GM12878 (cell line): Measurements from ENCODE around the gene ANO1. TPM values are rescaled to one million over a fixed set of nuclear protein-coding genes. Genes with fewer than 3 reads are reported as not detected.

ENCODE experiments used
- ATAC-seq: fragments of 200-7000 bp; cut with Tn5 transposase; 3 replicates; pipeline ENCODE4 v1.9.1; 2020; ENCODE audit warnings: mild to moderate bottlenecking, moderate library complexity
- BruUV-seq: library from RNA; stranded (reverse); fragments of 400-500 nt; replicated peaks from 2 replicates; lab custom pipeline; 2021; lab: Mats Ljungman, UMichigan
- CTCF ChIA-PET: fragments of 300-600 bp; sonication (Branson Sonifier 250); formaldehyde crosslinking; extraction: SDS; loops from one replicate; lab custom pipeline; 2021; ENCODE audit warnings: inconsistent platforms; lab: Yijun Ruan, JAX
- POLR2A ChIA-PET: fragments of 350-600 bp; formaldehyde crosslinking; extraction: SDS; loops from one replicate; lab custom pipeline; 2021; ENCODE audit warnings: inconsistent platforms; lab: Charles Lee
- RAD21 ChIA-PET: fragments of 300-600 bp; sonication (Branson Sonifier 250); formaldehyde crosslinking; loops from one replicate; lab custom pipeline; 2023; ENCODE audit warnings: antibody characterized with exemption; ENCODE audit not compliant: unreplicated experiment; lab: Charles Lee
- SMC1A ChIA-PET: fragments of 300-600 bp; sonication (Branson Sonifier 250); formaldehyde crosslinking; loops from one replicate; lab custom pipeline; 2023; ENCODE audit not compliant: unreplicated experiment, uncharacterized antibody; lab: Charles Lee
- DNase-seq: peaks from one replicate; pipeline ENCODE4 v3.0.0-alpha.2; 2011; ENCODE audit warnings: low read depth, low spot score
- FAIRE-seq: peaks from 3 replicates; lab custom pipeline; 2011; peaks lifted over from hg19 to GRCh38; lab: Jason Lieb, UNC
- H2AFZ ChIP-seq: 2 replicates; pipeline ENCODE4 v1.6.0; 2011; ENCODE audit warnings: low read depth, low read length, control low read depth; ENCODE audit not compliant: control insufficient read depth
- H3K27ac ChIP-seq: 2 replicates; pipeline ENCODE4 v1.5.1; 2011; ENCODE audit warnings: control low read depth; ENCODE audit not compliant: control insufficient read depth, insufficient read depth
- H3K27me3 ChIP-seq, 2 experiments: replicated peaks in 1 of 2; 2 replicates each; pipeline versions ENCODE4 v1.6.0 to v1.6.1; 2011; ENCODE audit warnings: low read length in 1 of 2; ENCODE audit not compliant: control insufficient read depth in 2 of 2, insufficient read depth in 2 of 2
- H3K36me3 ChIP-seq, 2 experiments: 2 replicates each; pipeline ENCODE4 v1.5.1; 2011; ENCODE audit warnings: low read length in 1 of 2; ENCODE audit not compliant: control insufficient read depth in 2 of 2, insufficient read depth in 2 of 2
- H3K4me1 ChIP-seq: 2 replicates; pipeline ENCODE4 v1.6.1; 2011; ENCODE audit warnings: mild to moderate bottlenecking, low read length, moderate library complexity, mixed read lengths; ENCODE audit not compliant: control insufficient read depth, insufficient read depth
- H3K4me2 ChIP-seq: 2 replicates; pipeline ENCODE4 v1.6.0; 2011; ENCODE audit warnings: control low read depth; ENCODE audit not compliant: control insufficient read depth, insufficient read depth
- H3K4me3 ChIP-seq: fragments of 200-600 bp; sonication (generic); 2 replicates; pipeline ENCODE4 v1.5.1; 2016
- H3K79me2 ChIP-seq: 2 replicates; pipeline ENCODE4 v1.6.0; 2011; ENCODE audit warnings: low read length; ENCODE audit not compliant: control insufficient read depth, insufficient read depth
- H3K9ac ChIP-seq: 2 replicates; pipeline ENCODE4 v1.8.0; 2011; ENCODE audit warnings: low read length, control low read depth, mixed read lengths; ENCODE audit not compliant: control insufficient read depth, insufficient read depth
- H3K9me3 ChIP-seq: replicated peaks from 3 replicates; pipeline ENCODE4 v1.5.1; 2011; ENCODE audit warnings: mild to moderate bottlenecking, low read length; ENCODE audit not compliant: control insufficient read depth, insufficient read depth
- H4K20me1 ChIP-seq: 2 replicates; pipeline ENCODE4 v1.6.0; 2011; ENCODE audit not compliant: control insufficient read depth, insufficient read depth
- CTCF ChIP-seq, 3 experiments: IDR thresholded peaks in 2 of 3; conservative IDR thresholded peaks in 1 of 3; 2 replicates each; pipeline ENCODE4 v1.5.1; 2011; ENCODE audit warnings: low read depth in 3 of 3, low read length in 3 of 3, mild to moderate bottlenecking in 3 of 3, control low read depth in 2 of 3, moderate library complexity in 2 of 3, inconsistent platforms in 1 of 3, mixed read lengths in 1 of 3; ENCODE audit not compliant: control insufficient read depth in 2 of 3, insufficient read depth in 1 of 3; ENCODE audit errors: extremely low read depth in 1 of 3
- NFYA ChIP-seq: IDR thresholded peaks from 2 replicates; pipeline ENCODE4 v1.6.1; 2011; ENCODE audit warnings: low read depth, mild to moderate bottlenecking, low read length, improper control_type of control experiment, borderline replicate concordance
- RAD21 ChIP-seq: IDR thresholded peaks from 2 replicates; pipeline ENCODE4 v1.6.1; 2011; ENCODE audit warnings: mild to moderate bottlenecking, low read depth, low read length, moderate library complexity; ENCODE audit not compliant: insufficient read depth
- SMARCA5 ChIP-seq: fragments of 450-650 bp; IDR thresholded peaks from 2 replicates; pipeline ENCODE4 v1.6.1; 2017; ENCODE audit warnings: mild to moderate bottlenecking
- WGBS: methylation state at CpG from one replicate; pipeline ENCODE4 v1.1.6; 2016; ENCODE audit warnings: low lambda C conversion rate; ENCODE audit not compliant: insufficient replicate concordance, insufficient coverage; ENCODE audit errors: missing lambda C conversion rate; 5-methylcytosine and 5-hydroxymethylcytosine counted together
- in situ Hi-C: fragments of 300-500 bp; cut with MboI; formaldehyde crosslinking; loops from 9 replicates; pipeline ENCODE4 v1.14.3; 2018; ENCODE audit warnings: mixed read lengths
- intact Hi-C: fragments of 100-400 bp; cut with micrococcal nuclease; formaldehyde crosslinking; loops from one replicate; pipeline ENCODE4 v1.14.2; 2022; ENCODE audit not compliant: unreplicated experiment
- polyA plus RNA-seq, 11 experiments: library from polyadenylated mRNA; depleted of rRNA in 4 of 11; unstranded in 6 of 11; stranded (reverse) in 5 of 11; fragments of >200 nt; fragmentation: Nextera tagmentation in 4 of 11; fragmentation: Illumina TruSeq in 1 of 11; extraction: Ambion mirVana in 4 of 11; extraction: Trizol in 1 of 11; gene quantifications; 1 replicate in 1 of 11; 2 replicates in 10 of 11; pipeline versions ENCODE4 v1.2.1 to v1.2.3, GENCODE V29; 2011 to 2016; ENCODE audit warnings: inconsistent platforms in 2 of 11, missing spikeins in 2 of 11, low read depth in 1 of 11
- total RNA-seq, 4 experiments: library from RNA; depleted of rRNA in 3 of 4; stranded (reverse); fragments of >200 nt in 3 of 4; fragmentation: Illumina TruSeq in 1 of 4; extraction: Trizol in 1 of 4; gene quantifications; 2 replicates each; pipeline versions ENCODE4 v1.2.1 to v1.2.3, GENCODE V29; 2013 to 2021
- TF ChIP-seq, protein P1 (sequence below): fragments of 450-650 bp; IDR thresholded peaks from 2 replicates; pipeline ENCODE4 v1.6.1; 2014; ENCODE audit warnings: mild to moderate bottlenecking
- TF ChIP-seq, protein P2 (sequence below): fragments of 450-650 bp; IDR thresholded peaks from 2 replicates; pipeline ENCODE4 v1.6.1; 2016; ENCODE audit warnings: mild to moderate bottlenecking

Gene ANO1
- total and polyA plus RNA-seq, 10 of the 15 experiments (the other 5 are each of a cell fraction or from before 2014, with no cell fraction given), result 0.01 to 0.38 (median 0.06) TPM; not detected in 7

- H3K36me3 ChIP-seq, result no peaks in the 10 kb centered on the region
- no peaks in the 10 kb centered on the region; the same call in 2 of the 3 replicates for H3K9me3 ChIP-seq
- DNase-seq (no peak), ATAC-seq (no peak), FAIRE-seq (no peak)
- peaks cover 0 to 4% of the 10 kb centered on the region in 2 experiments; a peak in 1 of 4 replicates for H3K27me3 ChIP-seq
- TF ChIP-seq, protein P1, sequence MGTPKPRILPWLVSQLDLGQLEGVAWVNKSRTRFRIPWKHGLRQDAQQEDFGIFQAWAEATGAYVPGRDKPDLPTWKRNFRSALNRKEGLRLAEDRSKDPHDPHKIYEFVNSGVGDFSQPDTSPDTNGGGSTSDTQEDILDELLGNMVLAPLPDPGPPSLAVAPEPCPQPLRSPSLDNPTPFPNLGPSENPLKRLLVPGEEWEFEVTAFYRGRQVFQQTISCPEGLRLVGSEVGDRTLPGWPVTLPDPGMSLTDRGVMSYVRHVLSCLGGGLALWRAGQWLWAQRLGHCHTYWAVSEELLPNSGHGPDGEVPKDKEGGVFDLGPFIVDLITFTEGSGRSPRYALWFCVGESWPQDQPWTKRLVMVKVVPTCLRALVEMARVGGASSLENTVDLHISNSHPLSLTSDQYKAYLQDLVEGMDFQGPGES, result no peak
- TF ChIP-seq SMARCA5 (no peak), RAD21 (no peak), CTCF (IDR thresholded peaks at IDR 0.05 in 2 of 3, conservative IDR thresholded peaks at IDR 0.05 in 1 of 3; ENCODE audit: control insufficient read depth in 2 of 3, extremely low read depth in 1 of 3, insufficient read depth in 1 of 3, low read depth in 3 of 3, low read length in 3 of 3) (no peak), NFYA (no peak)
- TF ChIP-seq, protein P2, sequence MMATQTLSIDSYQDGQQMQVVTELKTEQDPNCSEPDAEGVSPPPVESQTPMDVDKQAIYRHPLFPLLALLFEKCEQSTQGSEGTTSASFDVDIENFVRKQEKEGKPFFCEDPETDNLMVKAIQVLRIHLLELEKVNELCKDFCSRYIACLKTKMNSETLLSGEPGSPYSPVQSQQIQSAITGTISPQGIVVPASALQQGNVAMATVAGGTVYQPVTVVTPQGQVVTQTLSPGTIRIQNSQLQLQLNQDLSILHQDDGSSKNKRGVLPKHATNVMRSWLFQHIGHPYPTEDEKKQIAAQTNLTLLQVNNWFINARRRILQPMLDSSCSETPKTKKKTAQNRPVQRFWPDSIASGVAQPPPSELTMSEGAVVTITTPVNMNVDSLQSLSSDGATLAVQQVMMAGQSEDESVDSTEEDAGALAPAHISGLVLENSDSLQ, result no peak
- H3K4me3 ChIP-seq, result no peak overlapping the region
- H3K27ac ChIP-seq, result no peak overlapping the region
- H3K9ac ChIP-seq, result no peak overlapping the region
- ChIA-PET CTCF (interaction anchor here (0.7 kb wide), 1 partner anchor 15 kb away, joined by 3 read pairs; no protein-coding TSS in a partner anchor), POLR2A (no interaction called here), SMC1A (no interaction called here), RAD21 (no interaction called here)
- H3K4me2 ChIP-seq, result no peak overlapping the region
- H2AFZ ChIP-seq, result no peak overlapping the region
- H4K20me1 ChIP-seq, result no peaks in the 10 kb centered on the region
- no TSS peak for BruUV-seq
- no peaks in the 10 kb centered on the region for H3K79me2 ChIP-seq
- WGBS, result 2% methylated on average over 3 of the region's 3 CpGs
- in situ Hi-C loops, result no loop called here
- intact Hi-C loops, result no loop called here
- H3K4me1 ChIP-seq, result no peaks in the 10 kb centered on the region
Observed at GRCh38 chr11:70046089-70046488, 32.0 kb upstream of the ANO1 start.
